HG02610 (cell line): ENCODE results near the gene TMEM50A.
"Not testable (repeated sequence)": the region's sequence is repeated elsewhere in the genome, so short reads cannot be mapped to it uniquely, and the experiment has no call there.

Experiments used
- ATAC-seq: cut with Tn5 transposase; IDR thresholded peaks from one replicate; pipeline ENCODE4 v1.9.1; 2021; ENCODE audit warnings: mild to moderate bottlenecking, moderate library complexity; ENCODE audit not compliant: unreplicated experiment

TMEM50A gene

DNA sequence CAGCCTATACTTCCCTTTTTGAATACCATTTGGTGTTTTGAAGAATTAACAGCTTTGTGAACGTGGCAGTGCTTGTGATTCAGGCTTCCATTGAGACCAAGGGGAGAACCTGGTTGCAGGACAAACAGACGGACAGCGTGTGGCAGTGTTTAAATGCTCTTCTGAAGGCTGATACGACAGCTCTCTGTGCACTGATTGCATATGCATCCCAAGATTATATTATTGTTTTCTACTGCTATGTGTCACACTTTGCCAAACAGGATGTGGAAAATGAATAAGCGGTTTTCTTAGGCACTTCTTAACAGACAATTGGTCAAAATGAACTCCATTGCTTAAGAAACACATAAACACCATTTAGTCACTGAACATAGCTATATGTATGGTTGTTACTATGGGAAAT, 8.2 kb upstream of the TMEM50A start:
- not testable (repeated sequence) for ATAC-seq

DNA sequence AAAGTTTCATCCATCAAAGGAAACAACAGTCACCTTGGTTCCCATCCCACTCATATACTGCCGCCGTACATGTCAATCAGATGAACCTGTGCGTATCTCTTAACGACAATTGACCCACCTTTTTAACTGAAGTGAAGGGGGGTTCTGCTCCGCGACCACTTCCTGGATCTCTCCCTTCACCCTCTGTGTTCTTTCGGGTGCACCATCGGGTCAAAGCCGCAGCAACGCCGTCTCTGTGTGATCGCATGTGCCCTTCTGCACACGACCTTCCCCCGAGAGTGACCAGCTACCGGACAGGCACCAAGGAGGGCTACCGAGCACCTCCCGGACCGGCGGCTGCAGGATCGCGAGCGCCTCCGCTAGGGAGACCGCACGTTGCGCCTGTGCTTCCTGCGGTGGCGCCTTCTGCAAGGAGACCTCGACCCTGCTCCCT, 1.2 kb upstream of the TMEM50A start:
- ATAC-seq: peak; percentile 35

GRCh38 chr1:25337483-25338187, 499 bp upstream of the TMEM50A start:
- peak; percentile 44 for ATAC-seq

- ATAC-seq: no peak
Observed at GRCh38 chr1:25338986-25339385, 852 bp downstream of the TMEM50A start.

DNA sequence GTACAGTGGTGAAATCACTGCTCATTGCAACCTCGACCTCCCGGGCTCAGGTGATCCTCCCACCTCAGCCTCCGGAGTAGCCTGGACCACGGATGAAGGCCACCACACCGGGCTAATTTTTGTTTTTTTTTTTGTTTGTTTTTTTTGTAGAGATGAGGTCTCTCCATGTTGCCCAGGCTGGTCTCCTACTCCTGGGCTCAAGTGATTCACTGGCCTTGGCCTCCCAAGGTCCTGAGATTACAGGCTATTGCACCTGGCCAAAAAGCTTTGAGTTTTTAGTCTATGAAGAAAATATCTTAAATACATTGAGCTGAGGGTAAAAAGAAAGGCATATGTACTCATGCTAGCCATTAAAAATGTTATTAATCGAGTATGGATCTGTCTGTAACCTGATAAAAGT, 3.6 kb downstream of the TMEM50A start:
- ATAC-seq: no peak

GRCh38 chr1:25342846-25343245, 4.7 kb downstream of the TMEM50A start:
- no peak for ATAC-seq

DNA sequence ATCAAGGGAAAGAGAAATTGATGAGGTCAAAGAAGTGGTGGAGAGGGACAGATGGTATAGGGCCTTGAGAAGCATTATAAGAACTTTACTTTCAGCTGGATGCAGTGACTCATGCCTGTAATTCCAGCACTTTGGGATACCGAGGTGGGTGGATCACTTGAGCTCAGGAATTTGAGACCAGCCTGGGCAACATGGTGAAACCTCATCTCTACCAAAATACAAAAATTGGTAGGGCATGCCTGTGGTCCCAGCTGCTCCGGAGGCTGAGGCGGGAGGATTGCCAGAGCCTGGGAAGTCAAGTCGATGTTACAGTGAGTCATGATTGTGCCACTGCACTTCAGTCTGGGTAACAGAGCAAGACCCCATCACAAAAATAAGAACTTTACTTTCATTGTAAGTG, 5.7 kb downstream of the TMEM50A start:
- ATAC-seq: no peak

DNA sequence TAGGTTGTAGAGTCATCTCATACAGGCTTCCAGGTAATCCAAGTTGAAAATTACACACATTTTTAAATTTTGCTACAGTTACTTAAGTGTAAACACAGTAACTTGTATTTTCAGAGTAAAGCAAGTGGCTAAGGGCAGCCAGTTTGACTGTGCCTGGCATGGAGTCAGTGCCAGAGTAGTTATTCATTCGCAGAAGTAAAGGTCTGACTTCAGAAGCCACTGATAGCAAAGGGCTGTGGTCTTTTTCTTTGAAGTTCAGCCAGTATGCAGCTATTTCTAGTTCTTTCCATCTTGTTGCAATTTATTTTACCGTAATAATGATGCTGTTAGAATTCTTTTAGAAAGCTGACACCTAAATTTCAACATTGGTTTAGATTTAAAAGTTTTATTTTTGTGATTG, 9.4 kb downstream of the TMEM50A start:
- ATAC-seq: no peak

- no peak for ATAC-seq
Observed at GRCh38 chr1:25349606-25350005, 11.5 kb downstream of the TMEM50A start.

- ATAC-seq: no peak
Observed at GRCh38 chr1:25355841-25356395, 17.8 kb downstream of the TMEM50A start.

DNA sequence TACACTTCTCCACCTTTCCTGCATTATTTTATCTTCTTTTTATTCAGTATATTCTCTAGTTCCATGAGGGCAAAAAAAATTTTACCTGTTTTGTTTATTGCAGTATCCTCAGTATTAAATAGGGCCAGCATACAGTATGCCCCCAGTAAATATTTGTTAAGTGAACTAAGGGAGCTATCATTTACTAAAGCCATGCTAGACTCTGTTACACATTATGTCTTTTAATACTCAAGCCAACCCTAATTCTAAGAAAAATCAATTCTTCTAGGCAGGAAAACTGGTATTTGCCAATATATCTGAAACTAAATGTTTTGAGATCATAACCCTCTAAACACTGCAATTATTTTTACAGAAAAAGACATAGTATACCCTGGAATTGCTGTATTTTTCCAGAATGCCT, 18.3 kb downstream of the TMEM50A start:
- ATAC-seq: no peak

- no peak for ATAC-seq
Observed at GRCh38 chr1:25356848-25357247, 18.7 kb downstream of the TMEM50A start.

- ATAC-seq: no peak
Observed at GRCh38 chr1:25360596-25361581, 22.8 kb downstream of the TMEM50A start.

DNA sequence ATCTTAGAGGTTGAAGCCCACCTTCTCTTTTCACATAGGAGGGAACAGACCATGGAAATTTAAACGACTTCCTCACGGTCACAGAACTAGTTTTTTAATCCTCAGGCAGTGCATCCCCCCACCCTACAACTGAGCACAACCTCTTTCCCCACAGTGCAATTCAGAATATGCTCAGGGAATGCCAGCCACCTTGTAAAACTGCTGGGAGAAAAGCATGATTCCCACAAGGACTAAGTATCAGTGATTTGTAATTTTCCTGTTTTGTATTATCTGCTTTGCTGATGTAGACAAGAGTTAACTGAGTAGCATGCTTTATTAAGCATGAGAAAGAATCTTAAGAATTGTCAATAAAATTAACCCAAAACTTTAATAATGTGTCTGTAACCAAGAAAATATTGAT, 23.8 kb downstream of the TMEM50A start:
- no peak for ATAC-seq

- not testable (repeated sequence) for ATAC-seq
Observed at GRCh38 chr1:25362634-25363559, 24.8 kb downstream of the TMEM50A start.

- ATAC-seq: no peak
Observed at GRCh38 chr1:25369241-25369640, 31.1 kb downstream of the TMEM50A start.

- not testable (repeated sequence) for ATAC-seq
Observed at GRCh38 chr1:25369691-25370271, 31.6 kb downstream of the TMEM50A start.

DNA sequence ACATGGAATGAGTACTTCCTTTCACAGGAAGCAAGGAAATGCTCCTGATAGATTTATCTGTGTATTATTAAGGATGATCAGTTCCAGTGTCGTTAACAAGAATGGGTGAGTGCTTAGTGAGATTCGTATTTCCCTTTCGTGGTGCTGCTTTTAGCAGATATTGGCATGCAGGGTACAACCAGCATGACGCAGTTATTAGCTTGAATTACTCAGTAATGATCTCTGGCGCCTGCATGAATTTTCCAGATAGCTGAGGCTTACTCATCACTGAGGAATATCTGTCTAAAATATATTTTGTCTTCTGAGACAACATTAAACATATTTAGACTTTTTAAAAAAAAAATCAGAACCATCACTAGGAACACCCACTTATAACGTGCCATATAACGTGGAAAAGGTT, 33.6 kb downstream of the TMEM50A start:
- not testable (repeated sequence) for ATAC-seq

- ATAC-seq: not testable (repeated sequence)
Observed at GRCh38 chr1:25378367-25378766, 40.2 kb downstream of the TMEM50A start.

DNA sequence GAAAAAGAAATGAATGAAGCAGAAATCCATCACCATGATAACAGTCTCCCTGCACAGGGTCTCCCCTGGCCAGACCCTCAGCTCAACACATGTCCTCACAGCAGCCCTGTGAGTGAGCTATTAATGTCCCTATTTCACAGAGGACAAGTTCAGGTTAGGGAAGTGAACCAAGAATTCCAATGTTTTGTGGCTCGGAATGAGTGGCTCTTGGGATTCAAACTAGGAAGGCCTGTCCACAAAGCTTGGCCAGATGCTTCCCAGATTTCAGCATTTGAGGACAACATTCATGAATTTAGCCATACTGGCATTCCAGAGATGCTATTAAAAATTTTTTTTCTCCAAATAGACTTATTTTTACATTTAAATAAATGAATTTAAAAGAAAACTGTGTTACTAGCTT, 44.4 kb downstream of the TMEM50A start:
- not testable (repeated sequence) for ATAC-seq
